OCI-LY3 (cell line): ENCODE results near the gene PNCK.
"Not testable (repeated sequence)": the region's sequence is repeated elsewhere in the genome, so short reads cannot be mapped to it uniquely, and the experiment has no call there.

Experiments used
- H2AFZ ChIP-seq: fragments of 200-600, 300-600 bp; shearing (Covaris generic); 2 replicates; pipeline ENCODE4 v1.6.0; 2014; ENCODE audit warnings: antibody characterized with exemption, low read depth, low read length
- H3K27ac ChIP-seq: fragments of 200-600, 300-600 bp; sonication (generic); 2 replicates; pipeline ENCODE4 v1.5.1; 2014; ENCODE audit warnings: mild to moderate bottlenecking, low read length, moderate library complexity, mixed read lengths
- H3K27me3 ChIP-seq: fragments of 200-600, 300-600 bp; sonication (generic); 2 replicates; pipeline ENCODE4 v1.6.1; 2014; ENCODE audit warnings: low read depth, low read length, mixed read lengths
- H3K36me3 ChIP-seq: fragments of 200-600, 300-600 bp; sonication (generic); replicated peaks from 2 replicates; pipeline ENCODE3; 2014; ENCODE audit warnings: low read depth, low read length, mixed read lengths
- H3K4me1 ChIP-seq: fragments of 300-600, 200-600 bp; sonication (generic); 2 replicates; pipeline ENCODE4 v1.6.1; 2014; ENCODE audit warnings: low read length, mixed read lengths
- H3K4me2 ChIP-seq: fragments of 200-600, 300-600 bp; sonication (generic); 2 replicates; pipeline ENCODE4 v1.6.1; 2014; ENCODE audit warnings: low read length, mixed read lengths
- H3K4me3 ChIP-seq: fragments of 300-600, 200-600 bp; sonication (generic); 2 replicates; pipeline ENCODE4 v1.5.1; 2014; ENCODE audit warnings: antibody characterized with exemption, mild to moderate bottlenecking, low read length, moderate library complexity
- H3K79me2 ChIP-seq: fragments of 300-600, 200-600 bp; shearing (Covaris generic); 2 replicates; pipeline ENCODE4 v1.6.1; 2014; ENCODE audit warnings: mild to moderate bottlenecking, low read length, mixed read lengths
- H3K9ac ChIP-seq: fragments of 300-600, 200-600 bp; shearing (Covaris generic); 2 replicates; pipeline ENCODE4 v1.6.0; 2014; ENCODE audit warnings: mild to moderate bottlenecking, low read length, moderate library complexity
- H3K9me3 ChIP-seq: fragments of 200-600, 300-600 bp; shearing (Covaris generic); 2 replicates; pipeline ENCODE4 v1.6.1; 2014; ENCODE audit warnings: low read length, mixed read lengths; ENCODE audit not compliant: insufficient read depth
- H4K20me1 ChIP-seq: fragments of 200-600, 300-600 bp; sonication (generic); 2 replicates; pipeline ENCODE4 v1.6.1; 2016; ENCODE audit warnings: low read length, mixed read lengths; ENCODE audit not compliant: insufficient read depth
- CTCF ChIP-seq: fragments of 200-600, 300-600 bp; sonication (generic); IDR thresholded peaks from 2 replicates; pipeline ENCODE4 v1.5.1; 2014; ENCODE audit warnings: antibody characterized with exemption, low read length, low read depth
- EZH2phosphoT487 ChIP-seq: fragments of 200-600 bp; shearing (Covaris generic); IDR thresholded peaks from 2 replicates; pipeline ENCODE4 v1.6.1; 2018; ENCODE audit warnings: antibody characterized with exemption, mixed run types, low read depth

PNCK gene

GRCh38 chrX:153700376-153700945, 26.8 kb upstream of the PNCK start:
- H3K27ac ChIP-seq = no peak overlapping the region
- H2AFZ ChIP-seq = no peak overlapping the region
- no peaks in the 10 kb centered on the region for H3K36me3 ChIP-seq
- H3K9ac ChIP-seq = no peak overlapping the region
- no peak for TF ChIP-seq CTCF
- TF ChIP-seq EZH2phosphoT487 = no peak
- no peaks in the 10 kb centered on the region for H4K20me1 ChIP-seq
- H3K79me2 ChIP-seq = no peaks in the 10 kb centered on the region
- no peak overlapping the region for H3K4me2 ChIP-seq
- no peaks in the 10 kb centered on the region for H3K9me3 ChIP-seq
- H3K4me1 ChIP-seq = no peaks in the 10 kb centered on the region
- no peak overlapping the region for H3K4me3 ChIP-seq
- H3K27me3 ChIP-seq = no peaks in the 10 kb centered on the region

DNA sequence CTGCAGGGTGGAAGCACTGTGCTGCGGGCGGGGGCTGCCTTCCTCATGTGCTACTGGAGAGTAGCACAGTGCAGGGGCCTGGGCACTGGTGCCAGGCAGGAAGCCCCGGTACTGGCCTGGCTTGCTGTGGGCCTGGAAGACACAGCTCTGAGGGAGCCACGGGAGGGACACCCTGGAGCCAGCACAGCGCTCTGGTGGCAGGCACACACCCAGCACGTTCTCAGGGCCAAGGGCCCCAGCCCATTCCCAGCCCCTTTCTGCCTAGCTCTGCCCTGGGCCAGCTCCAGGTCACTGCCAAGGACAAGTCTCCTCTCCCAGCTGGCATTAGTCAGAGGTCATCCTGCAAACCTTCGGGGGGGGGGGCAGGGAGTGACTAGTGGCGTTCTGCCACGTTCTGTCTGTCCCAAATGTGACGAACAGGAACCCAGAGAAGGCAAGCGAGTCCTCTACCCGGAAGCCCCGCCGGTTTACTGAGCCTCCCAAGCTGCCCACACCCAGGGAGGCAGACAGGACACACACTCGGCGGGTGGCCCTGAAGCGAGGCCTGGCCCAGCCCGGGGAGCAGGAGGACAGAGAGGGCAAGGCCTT, 26.3 kb upstream of the PNCK start:
- H3K36me3 ChIP-seq, H3K27me3 ChIP-seq: not testable (repeated sequence)

DNA sequence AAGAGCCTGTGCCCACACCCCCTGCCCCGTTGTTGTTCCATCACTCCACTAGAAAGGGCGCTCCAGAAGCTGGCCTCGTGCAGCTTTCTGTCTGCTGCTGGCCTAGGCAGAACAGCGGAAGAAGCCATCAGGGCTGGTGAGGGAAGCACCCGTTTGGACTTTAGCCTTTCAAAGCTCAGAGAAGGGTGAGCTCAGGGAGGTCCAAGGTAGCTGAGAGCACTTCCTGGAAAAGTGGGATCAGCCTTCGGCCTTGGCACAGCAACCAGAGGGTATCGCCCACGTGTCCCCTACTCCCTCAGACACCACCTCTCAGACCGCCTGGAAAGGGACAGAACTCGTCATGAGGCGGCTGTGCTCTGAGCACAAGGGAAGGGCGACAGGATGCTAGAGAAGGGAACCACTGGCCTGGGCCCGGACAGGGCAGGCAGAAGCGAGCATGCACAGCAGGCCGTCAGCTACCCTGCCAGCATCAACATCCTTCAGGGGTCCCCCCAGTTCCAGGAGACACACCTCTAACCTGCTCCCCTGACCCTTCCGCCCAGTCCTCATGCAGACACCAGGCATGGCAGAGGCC, 25.7 kb upstream of the PNCK start:
- not testable (repeated sequence) for H3K79me2 ChIP-seq, H4K20me1 ChIP-seq, H2AFZ ChIP-seq, H3K4me2 ChIP-seq, H3K36me3 ChIP-seq, H3K27me3 ChIP-seq, H3K4me3 ChIP-seq, H3K9ac ChIP-seq, H3K9me3 ChIP-seq, H3K4me1 ChIP-seq, H3K27ac ChIP-seq

More for the DNA sequence above, 26.3 kb upstream of the PNCK start:
- H3K9me3 ChIP-seq, H3K27ac ChIP-seq, H3K4me1 ChIP-seq, H3K79me2 ChIP-seq, H2AFZ ChIP-seq, H3K4me2 ChIP-seq, H4K20me1 ChIP-seq, H3K9ac ChIP-seq, H3K4me3 ChIP-seq: not testable (repeated sequence)

DNA sequence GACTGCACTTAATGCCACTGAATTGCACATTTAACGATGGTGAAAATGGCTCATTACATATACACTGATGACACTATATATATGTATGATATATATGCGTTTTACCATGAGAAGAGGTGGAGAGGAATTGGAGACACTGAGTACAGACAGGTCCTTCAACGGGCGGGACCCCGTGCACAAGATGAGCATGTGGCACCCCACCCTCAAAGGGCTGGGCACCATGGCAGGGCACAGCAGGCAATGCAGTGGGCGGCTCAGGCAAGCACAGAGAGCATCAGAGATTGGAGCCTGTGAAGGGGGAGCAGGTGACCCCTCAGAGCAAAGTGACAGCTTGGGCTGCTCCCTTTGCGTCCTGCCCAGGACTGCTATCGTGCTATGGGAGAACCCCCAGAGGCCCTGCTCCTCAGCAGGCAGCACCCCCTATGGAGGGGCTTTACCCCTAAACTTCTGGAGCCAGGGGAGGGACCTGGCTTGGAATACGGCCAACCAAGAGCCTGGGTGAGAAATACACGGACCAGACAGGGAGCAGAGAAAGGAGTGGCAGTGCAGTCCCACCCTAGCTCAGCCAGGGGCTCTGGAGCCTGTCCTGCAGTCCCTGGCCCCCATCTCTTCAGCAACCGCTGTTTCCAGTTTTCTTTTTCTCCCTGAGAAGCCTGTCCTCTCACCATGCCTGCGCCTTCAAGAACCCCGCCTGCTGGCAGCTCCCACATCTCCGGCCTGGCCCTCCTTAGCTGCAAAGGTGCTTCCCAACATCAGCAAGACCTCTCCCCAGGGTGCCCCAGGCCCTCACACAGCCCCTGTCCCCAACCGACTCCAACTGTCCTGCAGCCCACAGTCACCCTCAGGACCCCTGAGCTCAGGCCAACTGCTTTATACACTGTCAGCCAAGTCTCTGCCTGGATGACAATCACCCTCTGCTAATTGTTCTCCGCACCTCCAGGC, 24.6 kb upstream of the PNCK start:
- H3K79me2 ChIP-seq = no peaks in the 10 kb centered on the region
- no peak overlapping the region for H3K4me2 ChIP-seq
- no peaks in the 10 kb centered on the region for H3K27me3 ChIP-seq
- H3K4me3 ChIP-seq = no peak overlapping the region
- H3K27ac ChIP-seq = no peak overlapping the region
- no peak for TF ChIP-seq CTCF
- TF ChIP-seq EZH2phosphoT487 = no peak
- H3K4me1 ChIP-seq = no peaks in the 10 kb centered on the region
- no peaks in the 10 kb centered on the region for H3K9me3 ChIP-seq
- no peaks in the 10 kb centered on the region for H4K20me1 ChIP-seq
- H2AFZ ChIP-seq = no peak overlapping the region
- H3K9ac ChIP-seq = no peak overlapping the region
- H3K36me3 ChIP-seq = no peaks in the 10 kb centered on the region

GRCh38 chrX:153696986-153697722, 23.5 kb upstream of the PNCK start:
- not testable (repeated sequence) for H3K4me2 ChIP-seq, H3K9me3 ChIP-seq, H3K9ac ChIP-seq, H2AFZ ChIP-seq, H3K4me3 ChIP-seq, H4K20me1 ChIP-seq, H3K79me2 ChIP-seq, H3K36me3 ChIP-seq, H3K27ac ChIP-seq, H3K27me3 ChIP-seq, H3K4me1 ChIP-seq

DNA sequence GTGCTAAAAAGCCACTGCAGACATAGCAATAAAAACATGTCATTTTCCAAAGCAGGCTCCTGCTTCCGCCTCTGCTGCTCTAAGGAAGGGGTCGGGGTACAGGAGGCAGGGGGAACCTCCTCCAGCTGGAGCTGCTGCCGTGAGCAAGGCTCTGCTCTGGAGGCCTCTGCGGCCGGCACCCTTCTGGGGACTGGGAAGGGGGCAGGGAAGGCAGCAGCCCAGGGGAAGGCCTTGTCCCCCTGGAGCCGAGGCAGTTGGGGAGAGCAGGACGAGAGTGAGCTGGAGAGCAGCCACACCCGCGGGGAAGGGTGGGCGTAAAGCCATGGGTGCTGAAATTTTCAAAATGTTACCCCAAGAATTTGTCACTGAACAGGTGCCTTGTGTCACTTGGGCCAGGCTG, 22.9 kb upstream of the PNCK start:
- not testable (repeated sequence) for H3K4me2 ChIP-seq, H3K79me2 ChIP-seq, H3K9me3 ChIP-seq, H3K9ac ChIP-seq, H3K27me3 ChIP-seq, H2AFZ ChIP-seq, H4K20me1 ChIP-seq, H3K27ac ChIP-seq, H3K4me3 ChIP-seq, H3K4me1 ChIP-seq, H3K36me3 ChIP-seq
